Keratinocyte (primary cell): Measurements from ENCODE around the gene EMP3. TPM values are rescaled to one million over a fixed set of nuclear protein-coding genes. Genes with fewer than 3 reads are reported as not detected.

ENCODE experiments used
- DNase-seq: peaks from one replicate; pipeline ENCODE4 v3.0.0-alpha.2; 2011; ENCODE audit warnings: low read depth, missing footprints, low spot score
- FAIRE-seq: peaks from 2 replicates; lab custom pipeline; 2011; peaks lifted over from hg19 to GRCh38; lab: Jason Lieb, UNC
- H2AFZ ChIP-seq: 2 replicates; pipeline ENCODE4 v1.6.0; 2012; ENCODE audit warnings: low read length, control low read depth, inconsistent platforms; ENCODE audit not compliant: control insufficient read depth
- H3K27ac ChIP-seq: 2 replicates; pipeline ENCODE4 v1.5.1; 2011; ENCODE audit warnings: low read length; ENCODE audit not compliant: control insufficient read depth, insufficient read depth
- H3K27me3 ChIP-seq: 3 replicates; pipeline ENCODE4 v1.6.0; 2011; ENCODE audit warnings: low read length; ENCODE audit not compliant: control insufficient read depth, insufficient read depth; ENCODE audit errors: extremely low read depth
- H3K36me3 ChIP-seq, 2 experiments: 2 replicates in 1 of 2; 3 replicates in 1 of 2; pipeline ENCODE4 v1.5.1; 2011; ENCODE audit warnings: low read length in 2 of 2, mild to moderate bottlenecking in 1 of 2; ENCODE audit not compliant: control insufficient read depth in 2 of 2, insufficient read depth in 2 of 2; ENCODE audit errors: extremely low read depth in 1 of 2
- H3K4me1 ChIP-seq: 3 replicates; pipeline ENCODE4 v1.5.1; 2011; ENCODE audit warnings: low read length; ENCODE audit not compliant: control insufficient read depth, insufficient read depth; ENCODE audit errors: extremely low read depth
- H3K4me2 ChIP-seq: 3 replicates; pipeline ENCODE4 v1.6.0; 2011; ENCODE audit warnings: low read depth, low read length; ENCODE audit not compliant: control insufficient read depth, insufficient read depth; ENCODE audit errors: extremely low read depth
- H3K4me3 ChIP-seq, 3 experiments: fragments of 200-600 bp in 1 of 3; sonication (generic) in 1 of 3; 2 replicates in 2 of 3; 3 replicates in 1 of 3; pipeline ENCODE4 v1.5.1; 2011 to 2016; ENCODE audit warnings: low read length in 3 of 3, mild to moderate bottlenecking in 3 of 3, control low read depth in 2 of 3, inconsistent platforms in 1 of 3, low read depth in 1 of 3, mixed read lengths in 1 of 3, mixed run types in 1 of 3, moderate library complexity in 1 of 3; ENCODE audit not compliant: control insufficient read depth in 2 of 3, insufficient read depth in 2 of 3; ENCODE audit errors: extremely low read depth in 1 of 3
- H3K79me2 ChIP-seq: 2 replicates; pipeline ENCODE4 v1.6.0; 2012; ENCODE audit warnings: low read length; ENCODE audit not compliant: control insufficient read depth, insufficient read depth
- H3K9ac ChIP-seq: 3 replicates; pipeline ENCODE4 v1.6.0; 2011; ENCODE audit warnings: low read length; ENCODE audit not compliant: control insufficient read depth, insufficient read depth; ENCODE audit errors: extremely low read depth
- H3K9me1 ChIP-seq: 3 replicates; pipeline ENCODE4 v1.6.0; 2011; ENCODE audit warnings: low read length; ENCODE audit not compliant: control insufficient read depth, insufficient read depth; ENCODE audit errors: extremely low read depth
- H3K9me3 ChIP-seq: 2 replicates; pipeline ENCODE4 v1.5.1; 2012; ENCODE audit warnings: low read depth, low read length; ENCODE audit not compliant: control insufficient read depth
- H4K20me1 ChIP-seq: 3 replicates; pipeline ENCODE4 v1.6.0; 2011; ENCODE audit warnings: low read length; ENCODE audit not compliant: control insufficient read depth, insufficient read depth; ENCODE audit errors: extremely low read depth
- EZH2 ChIP-seq: IDR thresholded peaks from one replicate; pipeline ENCODE4 v1.6.1; 2012; ENCODE audit warnings: inconsistent platforms, mild to moderate bottlenecking, low read length, moderate library complexity
- dilution Hi-C: fragments of 300-500 bp; cut with MboI; formaldehyde crosslinking; loops from one replicate; pipeline ENCODE4 v1.7.0; 2020; ENCODE audit warnings: low sequenced_read_pairs; ENCODE audit not compliant: extremely low pct_ligation_motif_present
- polyA plus RNA-seq, 5 experiments: library from polyadenylated mRNA; depleted of rRNA in 3 of 5; stranded (reverse) in 3 of 5; stranded (forward) in 1 of 5; unstranded in 1 of 5; fragments of >200 nt; gene quantifications; 1 replicate in 1 of 5; 2 replicates in 3 of 5; 3 replicates in 1 of 5; pipeline versions ENCODE4 v1.2.1 to v1.2.3, GENCODE V29; 2011 to 2012; ENCODE audit warnings: missing spikeins in 2 of 5, low read depth in 1 of 5, low replicate concordance in 1 of 5
- TF ChIP-seq, protein P1 (sequence below), 3 experiments: IDR thresholded peaks in 1 of 3; conservative IDR thresholded peaks in 1 of 3; optimal IDR thresholded peaks in 1 of 3; 2 replicates in 2 of 3; 3 replicates in 1 of 3; pipeline versions ENCODE3 to v1.5.1; 2011; ENCODE audit warnings: low read length in 3 of 3, mild to moderate bottlenecking in 3 of 3, moderate library complexity in 2 of 3, control low read depth in 1 of 3, inconsistent platforms in 1 of 3; ENCODE audit not compliant: insufficient read depth in 2 of 3; ENCODE audit errors: extremely low read depth in 1 of 3

The EMP3 gene
- polyA plus RNA-seq, 1 donor (not counting 4 experiments of a cell fraction or from before 2014, with no cell fraction given): 177 TPM

DNA sequence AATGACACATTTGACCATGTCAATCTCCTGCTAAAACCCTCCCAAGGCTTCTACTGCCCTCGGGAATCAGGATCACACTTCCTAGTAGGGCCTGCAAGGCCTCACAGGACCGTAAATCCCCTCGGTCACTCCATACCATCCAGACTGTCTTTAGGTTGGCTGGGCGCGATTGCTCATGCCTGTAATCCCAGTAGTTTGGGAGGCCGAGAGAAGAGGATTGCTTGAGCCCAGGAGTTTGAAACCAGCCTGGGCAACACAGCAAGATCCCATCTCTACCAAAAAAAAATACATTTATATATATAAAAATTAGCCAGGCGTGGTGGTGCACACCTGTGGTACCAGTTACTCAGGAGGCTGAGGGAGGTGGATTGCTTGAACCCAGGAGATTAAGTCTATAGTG is 23.4 kb downstream of the EMP3 start:
- Histone ChIP-seq H3K4me2 (no peak overlapping the region), H3K27me3 (no peaks in the 10 kb centered on the region), H3K9me1 (no peaks in the 10 kb centered on the region), H4K20me1 (no peaks in the 10 kb centered on the region), H2AFZ (no peak overlapping the region), H3K27ac (no peak overlapping the region), H3K36me3 (no peaks in the 10 kb centered on the region), H3K79me2 (no peaks in the 10 kb centered on the region), H3K9ac (no peak overlapping the region), H3K4me3 (no peak overlapping the region), H3K9me3 (no peaks in the 10 kb centered on the region), H3K4me1 (no peaks in the 10 kb centered on the region)
- FAIRE-seq: no peak
- TF ChIP-seq EZH2: no peak
- TF ChIP-seq, protein P1, sequence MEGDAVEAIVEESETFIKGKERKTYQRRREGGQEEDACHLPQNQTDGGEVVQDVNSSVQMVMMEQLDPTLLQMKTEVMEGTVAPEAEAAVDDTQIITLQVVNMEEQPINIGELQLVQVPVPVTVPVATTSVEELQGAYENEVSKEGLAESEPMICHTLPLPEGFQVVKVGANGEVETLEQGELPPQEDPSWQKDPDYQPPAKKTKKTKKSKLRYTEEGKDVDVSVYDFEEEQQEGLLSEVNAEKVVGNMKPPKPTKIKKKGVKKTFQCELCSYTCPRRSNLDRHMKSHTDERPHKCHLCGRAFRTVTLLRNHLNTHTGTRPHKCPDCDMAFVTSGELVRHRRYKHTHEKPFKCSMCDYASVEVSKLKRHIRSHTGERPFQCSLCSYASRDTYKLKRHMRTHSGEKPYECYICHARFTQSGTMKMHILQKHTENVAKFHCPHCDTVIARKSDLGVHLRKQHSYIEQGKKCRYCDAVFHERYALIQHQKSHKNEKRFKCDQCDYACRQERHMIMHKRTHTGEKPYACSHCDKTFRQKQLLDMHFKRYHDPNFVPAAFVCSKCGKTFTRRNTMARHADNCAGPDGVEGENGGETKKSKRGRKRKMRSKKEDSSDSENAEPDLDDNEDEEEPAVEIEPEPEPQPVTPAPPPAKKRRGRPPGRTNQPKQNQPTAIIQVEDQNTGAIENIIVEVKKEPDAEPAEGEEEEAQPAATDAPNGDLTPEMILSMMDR (optimal IDR thresholded peaks at IDR 0.05 in 1 of 3, IDR thresholded peaks at IDR 0.05 in 1 of 3, conservative IDR thresholded peaks at IDR 0.05 in 1 of 3; ENCODE audit: extremely low read depth in 1 of 3, insufficient read depth in 2 of 3, low read length in 3 of 3): no peak
- dilution Hi-C loops: no loop called here
- DNase-seq: no peak

DNA sequence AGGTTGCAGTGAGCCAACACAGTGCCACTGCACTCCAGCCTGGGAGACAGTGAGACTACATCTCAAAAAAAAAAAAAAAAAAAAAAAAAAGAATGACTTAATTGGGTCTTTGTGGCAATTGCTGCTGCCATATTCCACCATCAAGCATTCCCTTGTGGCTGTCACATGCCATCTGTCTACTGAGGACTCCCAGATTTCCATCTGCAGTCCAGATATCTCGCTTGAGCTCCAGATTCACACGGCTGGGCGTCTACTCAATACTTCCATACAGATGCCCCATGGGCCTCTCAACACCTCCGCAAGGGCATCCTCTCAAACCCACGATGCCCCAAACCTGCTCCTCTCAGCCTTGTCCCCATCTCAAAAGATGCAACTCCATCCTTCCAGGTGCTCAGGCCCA is 25.5 kb downstream of the EMP3 start:
- Histone ChIP-seq H3K9ac (no peak overlapping the region), H3K36me3 (no peaks in the 10 kb centered on the region), H3K27ac (no peak overlapping the region), H3K9me3 (no peaks in the 10 kb centered on the region), H4K20me1 (no peaks in the 10 kb centered on the region), H3K27me3 (no peaks in the 10 kb centered on the region), H3K4me1 (no peaks in the 10 kb centered on the region), H3K4me3 (no peak overlapping the region), H2AFZ (no peak overlapping the region), H3K79me2 (no peaks in the 10 kb centered on the region), H3K9me1 (no peaks in the 10 kb centered on the region), H3K4me2 (no peak overlapping the region)
- FAIRE-seq (no peak), DNase-seq (no peak)
- no peak for TF ChIP-seq EZH2
- TF ChIP-seq, protein P1 (optimal IDR thresholded peaks at IDR 0.05 in 1 of 3, IDR thresholded peaks at IDR 0.05 in 1 of 3, conservative IDR thresholded peaks at IDR 0.05 in 1 of 3; ENCODE audit: extremely low read depth in 1 of 3, insufficient read depth in 2 of 3, low read length in 3 of 3): no peak
- dilution Hi-C loops: no loop called here
